C4-2B (cell line): ENCODE results near the gene TBC1D26.
"Not testable (repeated sequence)": the region's sequence is repeated elsewhere in the genome, so short reads cannot be mapped to it uniquely, and the experiment has no call there.

ENCODE experiments used
- H3K27ac ChIP-seq: fragments of 450-650 bp; 2 replicates; pipeline ENCODE4 v1.5.1; 2017
- ZFX ChIP-seq: fragments of 450-650 bp; IDR thresholded peaks from 2 replicates; pipeline ENCODE4 v1.6.1; 2017
- TF ChIP-seq, protein P1 (sequence below): fragments of 450-650 bp; conservative IDR thresholded peaks from 2 replicates; pipeline ENCODE4 v1.5.1; 2017; ENCODE audit warnings: mild to moderate bottlenecking

TBC1D26 gene

DNA sequence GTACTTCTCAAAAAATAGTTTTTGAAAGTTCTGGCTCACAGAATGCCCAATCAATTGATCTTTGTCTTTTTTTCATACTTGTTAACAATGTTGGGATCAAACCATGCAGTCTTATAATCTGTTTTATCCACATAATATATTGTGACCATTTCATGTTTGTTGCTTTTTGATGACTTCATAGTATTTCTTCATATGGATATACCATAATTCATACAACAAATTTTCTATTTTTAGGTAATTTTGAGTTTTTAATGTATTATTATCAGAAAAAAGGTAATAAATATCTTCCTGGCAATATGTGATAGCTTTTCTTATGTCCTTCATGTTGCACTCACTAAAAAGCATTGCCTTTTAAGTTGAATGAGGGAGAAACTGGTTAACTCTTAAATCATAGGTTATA, 44.8 kb downstream of the TBC1D26 start:
- no peak overlapping the region for H3K27ac ChIP-seq
- TF ChIP-seq ZFX: no peak
- TF ChIP-seq, protein P1, sequence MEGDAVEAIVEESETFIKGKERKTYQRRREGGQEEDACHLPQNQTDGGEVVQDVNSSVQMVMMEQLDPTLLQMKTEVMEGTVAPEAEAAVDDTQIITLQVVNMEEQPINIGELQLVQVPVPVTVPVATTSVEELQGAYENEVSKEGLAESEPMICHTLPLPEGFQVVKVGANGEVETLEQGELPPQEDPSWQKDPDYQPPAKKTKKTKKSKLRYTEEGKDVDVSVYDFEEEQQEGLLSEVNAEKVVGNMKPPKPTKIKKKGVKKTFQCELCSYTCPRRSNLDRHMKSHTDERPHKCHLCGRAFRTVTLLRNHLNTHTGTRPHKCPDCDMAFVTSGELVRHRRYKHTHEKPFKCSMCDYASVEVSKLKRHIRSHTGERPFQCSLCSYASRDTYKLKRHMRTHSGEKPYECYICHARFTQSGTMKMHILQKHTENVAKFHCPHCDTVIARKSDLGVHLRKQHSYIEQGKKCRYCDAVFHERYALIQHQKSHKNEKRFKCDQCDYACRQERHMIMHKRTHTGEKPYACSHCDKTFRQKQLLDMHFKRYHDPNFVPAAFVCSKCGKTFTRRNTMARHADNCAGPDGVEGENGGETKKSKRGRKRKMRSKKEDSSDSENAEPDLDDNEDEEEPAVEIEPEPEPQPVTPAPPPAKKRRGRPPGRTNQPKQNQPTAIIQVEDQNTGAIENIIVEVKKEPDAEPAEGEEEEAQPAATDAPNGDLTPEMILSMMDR: no peak

DNA sequence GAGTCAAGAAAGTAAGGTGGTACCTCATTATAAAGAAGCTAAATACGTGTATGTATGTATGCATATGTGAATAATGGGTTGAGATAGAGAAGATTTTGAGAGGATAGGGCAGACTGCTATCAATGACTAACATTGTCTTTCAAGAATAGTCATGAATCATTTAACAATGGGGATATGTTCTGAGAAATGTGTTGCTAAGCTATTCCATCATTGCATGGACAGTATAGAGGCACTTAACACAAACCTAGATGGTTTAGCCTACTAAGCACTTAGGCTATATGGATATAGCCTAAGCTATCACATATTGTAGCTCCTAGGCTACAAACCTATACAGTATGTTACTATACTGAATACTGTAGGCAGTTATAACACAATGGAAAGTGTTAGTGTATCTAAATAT, 45.2 kb downstream of the TBC1D26 start:
- TF ChIP-seq ZFX: no peak
- H3K27ac ChIP-seq: no peak overlapping the region

DNA sequence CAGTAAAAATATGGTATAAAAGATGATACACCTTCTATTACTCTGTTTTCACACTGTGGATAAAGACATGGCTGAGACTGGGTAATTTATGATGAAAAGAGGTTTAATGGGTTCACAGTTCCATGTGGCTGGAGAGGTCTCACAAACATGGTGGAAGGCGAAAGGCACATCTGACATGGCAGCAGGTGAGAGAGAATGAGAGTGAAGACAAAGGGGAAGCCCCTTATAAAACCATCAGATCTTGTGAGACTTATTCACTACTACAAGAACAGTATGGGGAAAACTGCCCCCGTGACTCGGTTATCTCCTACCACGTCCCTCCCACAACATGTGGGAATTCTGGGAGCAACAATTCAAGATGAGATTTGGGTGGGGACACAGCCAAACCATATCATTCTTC, 45.6 kb downstream of the TBC1D26 start:
- no peak overlapping the region for H3K27ac ChIP-seq
- TF ChIP-seq ZFX: no peak
- TF ChIP-seq, protein P1: no peak

DNA sequence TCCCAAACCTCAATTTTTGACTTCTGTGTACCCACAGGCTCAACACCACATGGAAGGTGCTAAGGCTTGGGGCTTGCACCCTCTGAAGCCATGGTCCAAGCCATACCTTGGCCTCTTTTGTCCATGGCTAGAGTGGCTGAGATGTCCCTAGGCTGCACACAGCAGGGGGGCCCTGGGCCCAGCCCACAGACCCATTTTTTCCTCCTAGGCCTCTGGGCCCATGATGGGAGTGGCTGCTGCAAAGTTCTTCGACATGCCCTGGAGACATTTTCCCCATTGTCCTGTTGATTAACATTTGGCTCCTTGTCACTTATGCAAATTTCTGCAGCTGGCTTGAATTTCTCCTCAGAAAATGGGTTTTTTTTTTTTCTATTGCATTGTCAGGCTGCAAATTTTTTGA, 47.0 kb downstream of the TBC1D26 start:
- TF ChIP-seq ZFX: no peak
- TF ChIP-seq, protein P1: no peak
- H3K27ac ChIP-seq: no peak overlapping the region

DNA sequence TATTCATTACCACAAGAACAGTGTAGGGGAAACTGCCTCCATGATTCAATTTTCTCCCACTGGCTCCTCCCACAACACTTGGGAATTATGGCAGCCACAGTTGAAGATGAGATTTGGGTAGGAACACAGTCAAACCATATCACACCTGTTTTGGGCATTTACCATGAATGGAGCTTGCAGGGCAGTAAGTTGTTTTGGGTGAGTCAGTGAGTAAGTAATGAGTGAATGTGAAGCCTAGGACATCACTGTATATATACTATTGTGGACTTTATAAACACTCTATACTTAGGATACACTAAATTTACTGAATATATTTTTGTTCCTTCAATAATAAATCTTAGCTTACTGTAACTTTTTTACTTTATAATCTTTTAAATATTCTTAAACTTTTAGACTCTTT, 48.1 kb downstream of the TBC1D26 start:
- TF ChIP-seq, protein P1: no peak
- TF ChIP-seq ZFX: no peak
- H3K27ac ChIP-seq: no peak overlapping the region

DNA sequence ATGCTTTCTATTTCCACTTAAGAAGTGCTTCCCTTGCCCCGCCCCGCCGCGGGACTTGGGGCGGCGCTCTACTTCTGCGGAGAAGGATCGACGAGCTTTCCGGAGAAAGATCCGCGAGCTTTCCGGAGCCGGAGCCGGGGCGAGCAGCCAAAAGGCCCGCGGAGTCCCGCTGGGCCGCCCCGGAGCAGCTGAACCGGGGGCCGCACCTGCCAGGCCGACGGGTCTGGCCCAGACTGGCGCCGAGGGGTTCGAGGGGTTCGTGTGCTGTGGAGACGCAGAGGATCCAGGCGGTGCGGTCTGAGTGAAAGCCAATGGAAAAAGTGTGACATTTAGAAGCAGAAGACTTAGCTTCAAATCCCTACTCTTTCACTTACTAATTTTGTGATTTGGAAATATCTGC, 50.8 kb downstream of the TBC1D26 start:
- no peak overlapping the region for H3K27ac ChIP-seq

DNA sequence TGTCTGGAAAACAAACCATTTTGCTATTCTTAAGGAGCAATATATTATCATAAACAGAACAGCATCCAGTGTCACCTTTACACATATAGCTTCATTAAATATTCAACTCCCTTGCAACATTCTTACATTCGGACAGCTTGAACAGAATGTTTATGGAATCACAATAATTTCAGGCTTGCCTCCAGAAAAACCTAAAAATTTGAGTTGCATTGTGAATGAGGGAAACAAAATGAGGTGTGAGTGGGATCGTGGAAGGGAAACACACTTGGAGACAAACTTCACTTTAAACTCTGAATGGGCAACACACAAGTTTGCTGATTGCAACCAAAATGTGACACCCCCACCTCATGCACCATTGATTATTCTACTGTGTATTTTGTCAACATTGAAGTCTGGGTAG, 51.4 kb downstream of the TBC1D26 start:
- TF ChIP-seq ZFX: no peak
- TF ChIP-seq, protein P1: no peak
- no peak overlapping the region for H3K27ac ChIP-seq

More for the DNA sequence above, 50.8 kb downstream of the TBC1D26 start:
- TF ChIP-seq ZFX: no peak
- TF ChIP-seq, protein P1: no peak

DNA sequence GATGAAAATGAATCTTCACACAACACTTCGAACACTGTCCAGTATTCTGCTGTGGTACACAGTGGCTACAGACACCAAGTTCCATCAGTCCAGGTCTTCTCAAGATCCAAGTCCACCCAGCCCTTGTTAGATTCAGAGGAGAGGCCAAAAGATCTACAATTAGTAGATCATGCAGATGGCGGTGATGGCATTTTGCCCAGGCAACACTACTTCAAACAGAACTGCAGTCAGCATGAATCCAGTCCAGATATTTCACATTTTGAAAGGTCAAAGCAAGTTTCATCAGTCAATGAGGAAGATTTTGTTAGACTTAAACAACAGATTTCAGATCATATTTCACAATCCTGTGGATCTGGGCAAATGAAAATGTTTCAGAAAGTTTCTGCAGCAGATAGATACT, 52.3 kb downstream of the TBC1D26 start:
- not testable (repeated sequence) for H3K27ac ChIP-seq

DNA sequence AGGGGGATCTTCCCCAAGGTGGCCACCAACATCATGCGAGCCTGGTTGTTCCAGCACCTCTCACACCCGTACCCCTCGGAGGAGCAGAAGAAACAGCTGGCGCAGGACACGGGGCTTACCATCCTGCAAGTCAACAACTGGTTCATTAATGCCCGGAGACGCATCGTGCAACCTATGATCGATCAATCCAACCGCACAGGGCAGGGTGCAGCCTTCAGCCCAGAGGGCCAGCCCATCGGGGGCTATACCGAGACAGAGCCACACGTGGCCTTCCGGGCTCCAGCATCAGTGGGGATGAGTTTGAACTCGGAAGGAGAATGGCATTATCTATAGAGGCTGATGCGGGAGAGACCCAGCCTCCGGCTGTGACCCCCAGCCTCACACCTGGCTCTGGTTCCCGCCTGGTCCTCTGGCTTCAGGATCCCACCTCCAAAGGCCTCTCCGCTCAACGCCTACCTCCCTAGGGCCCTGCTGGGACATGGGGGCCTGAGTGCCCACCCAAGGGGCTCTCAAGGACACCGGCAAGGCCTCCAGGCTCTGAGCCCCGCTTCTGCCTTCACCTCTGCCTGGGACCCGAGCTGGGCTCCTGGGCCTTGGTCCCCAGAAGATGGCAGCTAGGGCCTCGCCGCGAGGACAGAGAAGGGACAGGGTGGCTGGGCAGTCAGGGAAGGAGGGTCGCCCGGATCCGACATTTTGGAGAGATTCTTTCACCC, 55.4 kb downstream of the TBC1D26 start:
- H3K27ac ChIP-seq: not testable (repeated sequence)

DNA sequence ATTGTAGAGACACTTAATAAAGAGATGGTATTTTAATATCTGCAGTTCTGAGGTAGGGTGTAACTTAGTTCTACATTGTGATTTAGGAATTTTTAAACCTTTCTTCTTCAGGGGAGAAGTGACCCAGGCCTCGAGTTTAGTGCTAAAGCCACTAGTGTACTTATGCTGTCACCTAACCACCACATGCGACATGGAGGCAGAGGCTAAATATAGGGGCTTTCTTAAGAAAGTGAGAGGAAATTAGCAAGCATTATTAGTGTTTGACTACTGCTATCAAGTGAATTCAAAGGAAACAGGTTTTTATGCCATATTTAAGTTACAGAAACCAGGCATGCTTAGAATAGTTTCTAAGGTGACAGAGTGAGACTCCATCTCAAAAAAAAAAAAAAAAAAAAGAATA, 56.3 kb downstream of the TBC1D26 start:
- H3K27ac ChIP-seq: not testable (repeated sequence)
